ENCODE results near the gene GCN1. TPM values are rescaled to one million over a fixed set of nuclear protein-coding genes. Genes with fewer than 3 reads are reported as not detected.

Gene GCN1
- total and polyA plus RNA-seq, 2 donors (not counting 3 experiments of a cell fraction or from before 2014, with no cell fraction given) = 30.1 to 101 TPM

- DNase-seq (ENCODE audit: low read depth, low spot score) (no peak), FAIRE-seq (no peak)
- Histone ChIP-seq H3K4me2 (ENCODE audit: insufficient read depth, low read length) (no peak overlapping the region), H3K27me3 (ENCODE audit: control insufficient read depth in 2 of 2, insufficient read depth in 2 of 2, low read length in 2 of 2) (no peaks in the 10 kb centered on the region), H3K9me3 (replicated peaks; ENCODE audit: control insufficient read depth, insufficient read depth, low read length) (no peaks in the 10 kb centered on the region), H4K20me1 (replicated peaks; ENCODE audit: control insufficient read depth, extremely low read depth, insufficient read depth, low read length) (peaks cover 3% of the 10 kb centered on the region), H2AFZ (ENCODE audit: low read depth, low read length) (no peak overlapping the region), H3K9ac (replicated peaks; ENCODE audit: extremely low read depth, insufficient read depth, low read length) (no peak overlapping the region), H3K9me1 (replicated peaks; ENCODE audit: control insufficient read depth, extremely low read depth, insufficient read depth, low read length) (no peaks in the 10 kb centered on the region), H3K79me2 (ENCODE audit: control insufficient read depth, insufficient read depth, low read length) (peaks cover 17% of the 10 kb centered on the region), H3K4me3 (replicated peaks in 1 of 3; ENCODE audit: insufficient read depth in 1 of 3, low read depth in 1 of 3, low read length in 3 of 3) (no peak overlapping the region), H3K36me3 (ENCODE audit: control insufficient read depth in 2 of 2, extremely low read depth in 1 of 2, insufficient read depth in 2 of 2, low read length in 2 of 2) (peaks cover 0 to under 1% of the 10 kb centered on the region in 2 experiments), H3K27ac (ENCODE audit: insufficient read depth, low read depth, low read length) (no peak overlapping the region), H3K4me1 (ENCODE audit: control insufficient read depth, extremely low read depth, insufficient read depth, low read length) (peaks cover 11% of the 10 kb centered on the region)
- intact Hi-C loops (cut with micrococcal nuclease) = no loop called here
- no peak for TF ChIP-seq POLR2A (IDR thresholded peaks at IDR 0.05; ENCODE audit: low read depth, low read length)
- TF ChIP-seq FOS (IDR thresholded peaks at IDR 0.05; ENCODE audit: borderline replicate concordance, insufficient read depth, low read length) = no peak
- TF ChIP-seq MYC (IDR thresholded peaks at IDR 0.05; ENCODE audit: low read depth, low read length) = no peak
- TF ChIP-seq MAX (IDR thresholded peaks at IDR 0.05; ENCODE audit: insufficient read depth, insufficient read length) = no peak
- TF ChIP-seq GATA2 (IDR thresholded peaks at IDR 0.05; ENCODE audit: insufficient read depth, insufficient read length, low read depth, low read length) = no peak
- TF ChIP-seq POLR2AphosphoS5 (IDR thresholded peaks at IDR 0.05; ENCODE audit: insufficient read depth, low read depth, low read length) = no peak
- no peak for TF ChIP-seq EZH2 (IDR thresholded peaks at IDR 0.05; ENCODE audit: borderline replicate concordance, low read depth, low read length, severe bottlenecking)
- no peak for TF ChIP-seq JUN (IDR thresholded peaks at IDR 0.05; ENCODE audit: borderline replicate concordance, insufficient read depth, insufficient read length, low read depth)
- TF ChIP-seq, protein P1, sequence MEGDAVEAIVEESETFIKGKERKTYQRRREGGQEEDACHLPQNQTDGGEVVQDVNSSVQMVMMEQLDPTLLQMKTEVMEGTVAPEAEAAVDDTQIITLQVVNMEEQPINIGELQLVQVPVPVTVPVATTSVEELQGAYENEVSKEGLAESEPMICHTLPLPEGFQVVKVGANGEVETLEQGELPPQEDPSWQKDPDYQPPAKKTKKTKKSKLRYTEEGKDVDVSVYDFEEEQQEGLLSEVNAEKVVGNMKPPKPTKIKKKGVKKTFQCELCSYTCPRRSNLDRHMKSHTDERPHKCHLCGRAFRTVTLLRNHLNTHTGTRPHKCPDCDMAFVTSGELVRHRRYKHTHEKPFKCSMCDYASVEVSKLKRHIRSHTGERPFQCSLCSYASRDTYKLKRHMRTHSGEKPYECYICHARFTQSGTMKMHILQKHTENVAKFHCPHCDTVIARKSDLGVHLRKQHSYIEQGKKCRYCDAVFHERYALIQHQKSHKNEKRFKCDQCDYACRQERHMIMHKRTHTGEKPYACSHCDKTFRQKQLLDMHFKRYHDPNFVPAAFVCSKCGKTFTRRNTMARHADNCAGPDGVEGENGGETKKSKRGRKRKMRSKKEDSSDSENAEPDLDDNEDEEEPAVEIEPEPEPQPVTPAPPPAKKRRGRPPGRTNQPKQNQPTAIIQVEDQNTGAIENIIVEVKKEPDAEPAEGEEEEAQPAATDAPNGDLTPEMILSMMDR (IDR thresholded peaks at IDR 0.05; ENCODE audit: extremely low read depth in 1 of 2, insufficient read depth in 1 of 2, low read depth in 1 of 2, low read length in 2 of 2) = no peak
- dilution Hi-C loops (cut with MboI; ENCODE audit: extremely low pct_ligation_motif_present, low sequenced_read_pairs) = no loop called here
- POLR2A ChIA-PET = interaction anchor here (1.6 kb wide), 1 partner anchor 87 kb away, joined by 5 read pairs; the partner anchor contains the start of gene RNU4-2
- no TSS peak for BruUV-seq (replicated peaks)
- CTCF ChIA-PET = interaction anchor here (1.1 to 1.6 kb wide), 4 partner anchors 24 to 98 kb away, joined by 3 to 9 read pairs (median 4); partner anchors contain the start of genes PXN and SIRT4
These were observed 9.7 kb upstream of the GCN1 start for GRCh38 chr12:120204171-120204570.

Measured in endothelial cell of umbilical vein (primary cell).